Mesothelial cell of epicardium (in vitro differentiated cells): ENCODE measurements around the gene HUWE1. TPM values are rescaled to one million over a fixed set of nuclear protein-coding genes. Genes with fewer than 3 reads are reported as not detected.
"Not testable (repeated sequence)": the region's sequence is repeated elsewhere in the genome, so short reads cannot be mapped to it uniquely, and the experiment has no call there.

Experiments
- DNase-seq, 2 experiments: peaks; one replicate each; pipeline ENCODE4 v3.0.0; 2021; ENCODE audit warnings: low spot score in 2 of 2; ENCODE audit not compliant: unreplicated experiment in 2 of 2
- H3K27ac Mint-ChIP-seq: 2 replicates; pipeline ENCODE4 v1.8.0; 2021; ENCODE audit warnings: mixed read lengths
- H3K27me3 Mint-ChIP-seq: 2 replicates; pipeline ENCODE4 v1.8.0; 2021; ENCODE audit warnings: low read depth, mixed read lengths
- H3K36me3 Mint-ChIP-seq: 2 replicates; pipeline ENCODE4 v1.8.0; 2021; ENCODE audit warnings: mixed read lengths
- H3K4me1 Mint-ChIP-seq: 2 replicates; pipeline ENCODE4 v1.8.0; 2021; ENCODE audit warnings: mixed read lengths
- H3K4me3 Mint-ChIP-seq: 2 replicates; pipeline ENCODE4 v1.8.0; 2021; ENCODE audit warnings: mild to moderate bottlenecking, moderate library complexity, mixed read lengths
- H3K9me3 Mint-ChIP-seq: 2 replicates; pipeline ENCODE4 v1.8.0; 2021; ENCODE audit warnings: mixed read lengths
- total RNA-seq: library from RNA; stranded (reverse); gene quantifications from 3 replicates; pipeline ENCODE4 v1.2.1, GENCODE V29; 2021
- TF ChIP-seq, protein P1 (sequence below): fragments of 200-600 bp; sonication (generic); IDR thresholded peaks from one replicate; pipeline ENCODE4 v1.5.0; 2021; ENCODE audit warnings: antibody characterized with exemption; ENCODE audit not compliant: unreplicated experiment

HUWE1 gene
- total RNA-seq, 1 donor from 2014 or later: 277 TPM

DNA sequence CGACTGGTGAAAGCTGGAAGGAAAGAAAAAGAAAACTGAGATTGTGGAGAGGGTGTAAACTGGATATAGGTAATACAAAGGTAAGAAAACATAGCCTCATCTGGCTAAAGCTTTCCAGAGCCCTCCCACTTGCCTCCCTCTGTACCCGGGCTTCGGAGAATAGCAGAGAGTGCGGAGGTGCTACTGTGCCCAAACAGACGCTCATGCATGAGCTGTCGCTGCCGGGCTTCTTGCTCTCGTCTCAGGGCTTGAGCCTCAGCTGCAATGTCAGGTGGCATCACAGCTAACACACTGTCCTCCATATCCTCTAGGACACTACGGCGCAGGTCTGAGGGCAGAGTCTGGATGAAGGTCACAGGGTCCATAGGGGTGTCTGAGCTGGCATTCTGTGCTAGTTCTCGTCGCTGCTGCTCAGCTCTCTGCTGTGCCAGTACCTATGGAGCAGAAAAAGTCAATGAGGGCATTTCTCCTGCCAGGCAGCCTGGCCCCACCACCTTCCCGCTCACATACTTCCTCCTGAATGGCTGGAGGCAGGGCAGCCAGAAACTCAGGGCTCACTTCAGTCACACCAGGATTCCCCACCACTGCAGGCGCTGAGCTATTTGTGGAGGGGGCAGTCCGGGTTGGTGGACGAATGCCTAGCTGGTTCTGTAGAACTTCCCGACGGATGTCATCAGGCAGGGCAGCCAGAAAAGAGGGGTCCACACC lies 135.6 kb downstream of the HUWE1 start:
- Mint-ChIP-seq H3K27ac (no peak overlapping the region), H3K27me3 (no peaks in the 10 kb centered on the region), H3K4me3 (no peak overlapping the region), H3K9me3 (peaks cover 11% of the 10 kb centered on the region), H3K4me1 (no peaks in the 10 kb centered on the region), H3K36me3 (peaks cover 41% of the 10 kb centered on the region)
- no peak for DNase-seq
- TF ChIP-seq, protein P1, sequence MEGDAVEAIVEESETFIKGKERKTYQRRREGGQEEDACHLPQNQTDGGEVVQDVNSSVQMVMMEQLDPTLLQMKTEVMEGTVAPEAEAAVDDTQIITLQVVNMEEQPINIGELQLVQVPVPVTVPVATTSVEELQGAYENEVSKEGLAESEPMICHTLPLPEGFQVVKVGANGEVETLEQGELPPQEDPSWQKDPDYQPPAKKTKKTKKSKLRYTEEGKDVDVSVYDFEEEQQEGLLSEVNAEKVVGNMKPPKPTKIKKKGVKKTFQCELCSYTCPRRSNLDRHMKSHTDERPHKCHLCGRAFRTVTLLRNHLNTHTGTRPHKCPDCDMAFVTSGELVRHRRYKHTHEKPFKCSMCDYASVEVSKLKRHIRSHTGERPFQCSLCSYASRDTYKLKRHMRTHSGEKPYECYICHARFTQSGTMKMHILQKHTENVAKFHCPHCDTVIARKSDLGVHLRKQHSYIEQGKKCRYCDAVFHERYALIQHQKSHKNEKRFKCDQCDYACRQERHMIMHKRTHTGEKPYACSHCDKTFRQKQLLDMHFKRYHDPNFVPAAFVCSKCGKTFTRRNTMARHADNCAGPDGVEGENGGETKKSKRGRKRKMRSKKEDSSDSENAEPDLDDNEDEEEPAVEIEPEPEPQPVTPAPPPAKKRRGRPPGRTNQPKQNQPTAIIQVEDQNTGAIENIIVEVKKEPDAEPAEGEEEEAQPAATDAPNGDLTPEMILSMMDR: no peak

DNA sequence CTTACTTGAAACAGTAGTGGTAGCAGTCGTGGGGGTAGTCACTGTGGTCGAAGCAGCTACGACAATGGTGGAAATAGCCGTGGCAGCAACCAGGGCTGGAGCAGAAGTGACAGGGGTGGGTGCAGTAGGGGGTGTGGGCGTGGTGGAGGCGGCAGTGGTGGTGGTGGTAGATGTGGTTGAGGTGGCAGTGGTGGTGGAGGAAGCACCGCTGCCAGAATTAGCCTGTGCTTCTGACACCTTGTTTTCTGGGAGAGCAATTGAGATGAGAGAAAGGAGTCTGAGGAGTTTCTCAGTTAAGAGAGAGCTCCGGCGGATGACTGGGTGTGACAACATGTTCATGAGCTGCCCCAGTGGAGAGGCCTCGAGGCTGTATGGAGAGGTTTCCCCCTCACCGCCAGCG lies 138.9 kb downstream of the HUWE1 start:
- TF ChIP-seq, protein P1: no peak
- no peak for DNase-seq
- Mint-ChIP-seq H3K36me3 (peaks cover 41% of the 10 kb centered on the region), H3K9me3 (peaks cover 3% of the 10 kb centered on the region), H3K4me1 (no peaks in the 10 kb centered on the region), H3K4me3 (no peak overlapping the region), H3K27me3 (no peaks in the 10 kb centered on the region), H3K27ac (no peak overlapping the region)

DNA sequence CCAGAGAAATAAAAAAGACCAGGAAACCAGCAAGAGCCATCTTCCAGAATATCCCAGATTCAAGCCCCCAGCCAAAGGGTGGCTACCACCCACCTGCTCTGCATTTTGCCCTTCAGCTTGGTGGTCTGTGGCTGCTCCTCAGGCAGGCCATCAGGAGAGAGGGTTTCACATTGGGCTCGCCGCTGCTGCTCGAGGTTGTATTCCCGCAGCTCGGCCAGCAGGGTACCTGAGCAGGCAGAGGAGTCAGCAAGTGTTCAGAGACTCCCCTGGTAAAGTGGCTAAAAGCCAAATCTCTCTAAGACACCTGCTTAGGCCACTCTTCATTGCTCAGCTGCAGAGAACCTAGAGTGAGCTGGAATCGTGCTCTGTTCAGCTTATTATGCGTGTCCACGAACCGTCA lies 141.6 kb downstream of the HUWE1 start:
- peaks cover 37% of the 10 kb centered on the region for H3K36me3 Mint-ChIP-seq
- H3K27me3 Mint-ChIP-seq: no peaks in the 10 kb centered on the region
- TF ChIP-seq, protein P1: no peak
- no peak overlapping the region for H3K4me3 Mint-ChIP-seq
- H3K9me3 Mint-ChIP-seq: peaks cover 6% of the 10 kb centered on the region
- DNase-seq: no peak
- H3K27ac Mint-ChIP-seq: no peak overlapping the region
- H3K4me1 Mint-ChIP-seq: no peaks in the 10 kb centered on the region

DNA sequence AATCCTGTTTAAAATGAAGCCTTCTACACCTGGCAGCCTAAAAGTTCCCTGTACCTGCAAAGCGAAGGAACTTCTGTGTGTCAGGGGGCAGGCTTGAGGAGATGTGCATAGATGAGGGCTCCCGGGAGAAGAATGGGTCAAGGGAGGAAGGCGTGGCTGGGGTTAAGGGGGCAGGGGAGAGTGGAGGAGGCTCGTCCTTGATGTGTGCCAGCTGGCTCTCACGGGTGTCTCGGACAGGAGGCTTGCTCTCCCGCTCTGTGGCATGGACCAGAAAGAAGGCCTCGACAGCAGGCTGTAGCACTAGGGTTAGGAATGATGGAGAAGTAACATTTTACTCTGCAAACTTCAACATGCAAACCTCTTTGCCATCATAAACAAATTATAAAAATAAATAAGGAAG lies 147.7 kb downstream of the HUWE1 start:
- no peak for DNase-seq
- no peaks in the 10 kb centered on the region for H3K27me3 Mint-ChIP-seq
- peaks cover 50% of the 10 kb centered on the region for H3K36me3 Mint-ChIP-seq
- TF ChIP-seq, protein P1: no peak
- no peaks in the 10 kb centered on the region for H3K4me1 Mint-ChIP-seq
- no peak overlapping the region for H3K27ac Mint-ChIP-seq
- no peak overlapping the region for H3K4me3 Mint-ChIP-seq
- H3K9me3 Mint-ChIP-seq: peaks cover 24% of the 10 kb centered on the region

DNA sequence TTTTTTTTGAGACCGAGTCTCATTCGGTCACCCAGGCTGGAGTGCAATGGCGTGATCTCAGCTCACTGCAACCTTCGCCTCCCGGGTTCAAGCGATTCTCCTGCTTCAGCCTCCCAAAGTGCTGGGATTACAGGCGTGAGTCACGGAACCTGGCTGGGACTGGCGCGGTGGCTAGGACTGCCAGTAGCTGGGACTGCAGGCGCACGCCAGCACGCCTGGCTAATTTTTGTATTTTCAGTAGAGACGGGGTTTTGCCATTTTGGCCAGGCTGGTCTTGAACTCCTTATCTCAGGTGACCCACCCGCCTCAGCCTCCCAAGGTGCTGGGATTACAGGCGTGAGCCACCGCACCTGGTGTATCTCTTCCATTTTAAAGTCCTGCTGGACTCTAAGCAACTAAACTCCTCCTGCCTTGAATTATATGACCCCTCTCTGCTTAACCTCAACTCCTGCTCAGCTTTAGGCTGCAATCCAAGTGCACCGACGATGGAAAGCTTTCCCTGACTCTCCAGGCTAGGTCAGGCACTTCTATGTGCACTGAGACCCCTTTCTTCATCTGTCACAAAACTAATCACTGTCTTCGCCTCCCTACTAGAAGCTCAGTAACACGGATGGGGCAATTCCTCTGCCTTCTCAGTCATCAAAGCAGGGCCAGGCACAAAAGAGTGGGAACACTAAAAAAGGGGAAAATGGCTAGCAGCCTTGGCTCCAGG lies 155.1 kb downstream of the HUWE1 start:
- H3K36me3 Mint-ChIP-seq: peaks cover 19% of the 10 kb centered on the region
- peaks cover 23% of the 10 kb centered on the region for H3K9me3 Mint-ChIP-seq
- not testable (repeated sequence) for H3K4me3 Mint-ChIP-seq, H3K27me3 Mint-ChIP-seq, DNase-seq, H3K27ac Mint-ChIP-seq, H3K4me1 Mint-ChIP-seq

DNA sequence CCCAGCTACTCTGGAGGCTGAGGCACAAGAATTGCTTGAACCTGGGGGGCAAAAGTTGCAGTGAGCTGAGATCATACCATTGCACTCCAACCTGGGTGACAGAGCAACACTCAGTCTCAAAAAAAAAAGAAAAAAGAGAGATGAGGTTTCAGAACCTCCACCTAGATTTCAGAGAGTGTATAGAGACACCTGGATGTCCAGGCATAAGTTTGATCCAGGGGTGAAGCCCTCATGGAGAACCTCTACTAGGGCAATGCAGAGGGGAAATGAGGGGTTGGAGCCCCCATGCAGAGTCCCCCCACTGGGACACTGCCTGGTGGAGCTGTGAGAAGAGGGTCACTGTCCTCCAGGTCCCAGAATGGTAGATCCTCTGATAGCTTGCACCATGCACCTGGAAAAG lies 159.5 kb downstream of the HUWE1 start:
- Mint-ChIP-seq H3K27ac (no peak overlapping the region), H3K4me3 (no peak overlapping the region), H3K27me3 (peaks cover 3% of the 10 kb centered on the region), H3K36me3 (peaks cover 2% of the 10 kb centered on the region), H3K9me3 (peaks cover 26% of the 10 kb centered on the region), H3K4me1 (no peaks in the 10 kb centered on the region)
- no peak for DNase-seq
- TF ChIP-seq, protein P1: no peak
